Cardiac muscle cell (in vitro differentiated cells and primary cell): ENCODE results near the gene LGR4. TPM values are rescaled to one million over a fixed set of nuclear protein-coding genes. Genes with fewer than 3 reads are reported as not detected.

Experiments
- DNase-seq, 2 donors: peaks; one replicate each; pipeline versions ENCODE4 v3.0.0 to v3.0.0-alpha.2; 2010 to 2017; ENCODE audit warnings: low read depth in 1 of 2, low spot score in 1 of 2
- H3K27ac ChIP-seq: fragments of 200-600 bp; sonication (generic); 2 replicates; pipeline ENCODE4 v1.5.1; 2016
- H3K27me3 ChIP-seq: fragments of 200-600 bp; sonication (generic); 2 replicates; pipeline ENCODE4 v1.6.0; 2016; ENCODE audit warnings: control low read depth
- H3K36me3 ChIP-seq: fragments of 200-600 bp; sonication (generic); 2 replicates; pipeline ENCODE4 v1.5.1; 2016; ENCODE audit warnings: control low read depth
- H3K4me1 ChIP-seq: fragments of 200-600 bp; sonication (generic); 2 replicates; pipeline ENCODE4 v1.8.1; 2017; ENCODE audit warnings: low read depth, mild to moderate bottlenecking, mixed run types
- H3K4me3 ChIP-seq: fragments of 200-600 bp; sonication (generic); 2 replicates; pipeline ENCODE4 v1.5.1; 2016; ENCODE audit warnings: mild to moderate bottlenecking
- H3K9me3 ChIP-seq: fragments of 200-600 bp; sonication (generic); 2 replicates; pipeline ENCODE4 v1.5.1; 2017; ENCODE audit warnings: low read depth, mild to moderate bottlenecking, control low read depth
- CTCF ChIP-seq: IDR thresholded peaks from 2 replicates; pipeline ENCODE4 v1.5.1; 2012; ENCODE audit warnings: low read depth, mild to moderate bottlenecking, low read length
- polyA plus RNA-seq: library from polyadenylated mRNA; unstranded; fragments of >200 nt; fragmentation: Nextera tagmentation; extraction: Ambion mirVana; gene quantifications from 2 replicates; pipeline ENCODE4 v1.2.1, GENCODE V29; 2016
- total RNA-seq: library from RNA; depleted of rRNA; stranded (reverse); fragments of >200 nt; gene quantifications from 2 replicates; pipeline ENCODE4 v1.2.3, GENCODE V29; 2016

LGR4 gene
- total and polyA plus RNA-seq, 2 experiments from 2014 or later = 52.4 to 89.3 TPM

GRCh38 chr11:27468995-27469695 lies 3.4 kb downstream of the LGR4 start:
- Histone ChIP-seq H3K4me3 (peak overlapping the region; percentile 85), H3K9me3 (no peaks in the 10 kb centered on the region), H3K27ac (peak overlapping the region; percentile 21), H3K27me3 (no peaks in the 10 kb centered on the region), H3K36me3 (no peaks in the 10 kb centered on the region), H3K4me1 (peaks cover 41% of the 10 kb centered on the region)
- TF ChIP-seq CTCF = no peak
- DNase-seq = no peak

- H3K4me3 ChIP-seq = peak overlapping the region; percentile 85
- no peaks in the 10 kb centered on the region for H3K9me3 ChIP-seq
- peaks cover 49% of the 10 kb centered on the region for H3K4me1 ChIP-seq
- H3K36me3 ChIP-seq = no peaks in the 10 kb centered on the region
- H3K27me3 ChIP-seq = no peaks in the 10 kb centered on the region
- peak in 1 of 2 donors; percentile 94 for DNase-seq
- TF ChIP-seq CTCF = no peak
- H3K27ac ChIP-seq = peak overlapping the region; percentile 21
Observed at GRCh38 chr11:27468209-27468994, 4.2 kb downstream of the LGR4 start.

GRCh38 chr11:27467181-27467913 lies 5.2 kb downstream of the LGR4 start:
- Histone ChIP-seq H3K36me3 (no peaks in the 10 kb centered on the region), H3K27ac (no peak overlapping the region), H3K27me3 (no peaks in the 10 kb centered on the region), H3K9me3 (no peaks in the 10 kb centered on the region), H3K4me3 (no peak overlapping the region), H3K4me1 (peaks cover 50% of the 10 kb centered on the region)
- no peak for DNase-seq
- TF ChIP-seq CTCF = no peak

GRCh38 chr11:27466363-27466762 lies 6.2 kb downstream of the LGR4 start:
- TF ChIP-seq CTCF = no peak
- DNase-seq = no peak
- Histone ChIP-seq H3K9me3 (no peaks in the 10 kb centered on the region), H3K27ac (no peak overlapping the region), H3K27me3 (no peaks in the 10 kb centered on the region), H3K4me1 (peaks cover 50% of the 10 kb centered on the region), H3K4me3 (no peak overlapping the region), H3K36me3 (no peaks in the 10 kb centered on the region)

GRCh38 chr11:27465629-27466028 lies 7.0 kb downstream of the LGR4 start:
- Histone ChIP-seq H3K36me3 (no peaks in the 10 kb centered on the region), H3K4me1 (peaks cover 54% of the 10 kb centered on the region), H3K9me3 (no peaks in the 10 kb centered on the region), H3K4me3 (no peak overlapping the region), H3K27ac (peak overlapping the region; percentile 83), H3K27me3 (no peaks in the 10 kb centered on the region)
- TF ChIP-seq CTCF = no peak
- no peak for DNase-seq
